Kidney epithelial cell (primary cell): Measurements from ENCODE around the gene ELAVL4. TPM values are rescaled to one million over a fixed set of nuclear protein-coding genes. Genes with fewer than 3 reads are reported as not detected.

Experiments
- DNase-seq: peaks from one replicate; pipeline ENCODE4 v3.0.0-alpha.2; 2010; ENCODE audit warnings: low read depth
- H3K27me3 ChIP-seq: 2 replicates; pipeline ENCODE4 v1.6.0; 2011; ENCODE audit warnings: low read length; ENCODE audit not compliant: control insufficient read depth, insufficient read depth
- H3K36me3 ChIP-seq: 2 replicates; pipeline ENCODE4 v1.5.1; 2011; ENCODE audit warnings: low read length; ENCODE audit not compliant: control insufficient read depth, insufficient read depth
- H3K4me3 ChIP-seq: 2 replicates; pipeline ENCODE4 v1.5.1; 2011; ENCODE audit warnings: low read depth, mild to moderate bottlenecking, control low read depth, low read length
- CTCF ChIP-seq: IDR thresholded peaks from 2 replicates; pipeline ENCODE4 v1.5.1; 2011; ENCODE audit warnings: mild to moderate bottlenecking, moderate library complexity, low read length, control low read depth, inconsistent platforms; ENCODE audit not compliant: insufficient read depth, poor library complexity, severe bottlenecking
- total RNA-seq: library from RNA; depleted of rRNA; stranded (reverse); fragments of >200 nt; gene quantifications from 2 replicates; pipeline ENCODE4 v1.2.3, GENCODE V29; 2015

ELAVL4 gene
- total RNA-seq, 1 donor from 2014 or later: 0.13 TPM

- no peaks in the 10 kb centered on the region for H3K36me3 ChIP-seq
- DNase-seq: no peak
- TF ChIP-seq CTCF: no peak
- no peaks in the 10 kb centered on the region for H3K27me3 ChIP-seq
- no peak overlapping the region for H3K4me3 ChIP-seq
Observed at GRCh38 chr1:50243939-50244338, 135.2 kb downstream of the ELAVL4 start.

DNA sequence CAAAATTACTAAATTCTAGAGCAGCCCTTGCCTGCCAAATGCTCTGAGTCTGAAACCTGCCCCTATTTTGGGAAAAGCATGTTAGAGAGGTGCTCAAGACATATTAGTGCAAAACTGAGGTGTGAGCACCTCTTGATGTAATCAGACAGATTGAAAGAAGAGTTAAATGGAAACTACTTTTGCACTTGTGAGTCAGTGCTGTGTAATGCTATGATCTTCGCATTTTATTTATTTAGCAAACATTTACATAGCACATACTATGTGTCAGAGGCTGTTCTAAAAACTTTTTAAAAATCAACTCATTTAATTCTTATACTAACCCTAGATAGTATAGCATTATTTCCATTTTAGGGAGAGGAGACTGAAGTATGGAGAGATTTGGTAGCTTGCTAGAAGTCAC, 138.1 kb downstream of the ELAVL4 start:
- Histone ChIP-seq H3K4me3 (no peak overlapping the region), H3K27me3 (no peaks in the 10 kb centered on the region), H3K36me3 (no peaks in the 10 kb centered on the region)
- DNase-seq: no peak
- no peak for TF ChIP-seq CTCF

DNA sequence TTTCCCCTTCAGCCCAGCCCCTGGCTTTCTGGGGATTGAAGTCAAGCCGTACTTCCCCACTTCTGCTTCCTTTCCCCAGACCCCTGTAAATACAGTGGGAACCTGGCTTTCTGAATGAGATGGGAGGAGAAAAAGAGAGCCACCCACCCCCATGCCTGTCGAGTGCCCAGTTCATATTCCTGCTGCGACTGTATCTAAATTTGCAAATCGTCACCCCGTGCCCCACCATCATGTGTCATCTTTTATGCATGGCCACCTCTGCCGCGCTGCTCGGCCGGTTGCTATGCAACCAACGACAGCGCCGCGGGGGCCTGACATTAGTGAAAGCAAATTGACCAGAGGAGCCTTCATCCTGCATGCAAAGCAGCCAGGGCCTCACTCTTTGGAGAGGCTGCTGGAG, 143.0 kb downstream of the ELAVL4 start:
- DNase-seq: no peak
- Histone ChIP-seq H3K36me3 (no peaks in the 10 kb centered on the region), H3K27me3 (no peaks in the 10 kb centered on the region), H3K4me3 (no peak overlapping the region)
- no peak for TF ChIP-seq CTCF

GRCh38 chr1:50252196-50252595, 143.5 kb downstream of the ELAVL4 start:
- no peaks in the 10 kb centered on the region for H3K36me3 ChIP-seq
- no peak overlapping the region for H3K4me3 ChIP-seq
- no peak for DNase-seq
- H3K27me3 ChIP-seq: no peaks in the 10 kb centered on the region
- TF ChIP-seq CTCF: no peak

Other genes with a start within 250 kb of the ELAVL4 start
- gene AGBL4, start 85.0 kb upstream of the ELAVL4 start, total RNA-seq: not detected in 2 replicates